ENCODE measurements around the gene ZBTB20. TPM values are rescaled to one million over a fixed set of nuclear protein-coding genes. Genes with fewer than 3 reads are reported as not detected.

ZBTB20 gene
- total and polyA plus RNA-seq, 2 donors (not counting 1 experiment from before 2014, with no cell fraction given), result 4.0 to 123 TPM

GRCh38 chr3:115194476-115194875 lies 47.4 kb upstream of the ZBTB20 start:
- H4K20me1 ChIP-seq (ENCODE audit: control insufficient read depth, insufficient read depth, low read length, poor library complexity, severe bottlenecking), result no peaks in the 10 kb centered on the region
- no peak overlapping the region for H3K4me2 ChIP-seq (replicated peaks; ENCODE audit: low read depth, low read length, poor library complexity, severe bottlenecking)
- H3K27ac ChIP-seq (ENCODE audit: low read length in 2 of 2), result no peak overlapping the region
- intact Hi-C loops (cut with micrococcal nuclease), result no loop called here
- no peaks in the 10 kb centered on the region for H3K9me3 Mint-ChIP-seq (ENCODE audit: insufficient read depth)
- H3K9me3 ChIP-seq (ENCODE audit: control extremely low read depth in 1 of 3, control insufficient read depth in 2 of 3, insufficient read depth in 1 of 3, low read length in 2 of 3), result peaks cover 0 to 10% (median 0%) of the 10 kb centered on the region in 3 donors
- H3K4me1 Mint-ChIP-seq, result no peaks in the 10 kb centered on the region
- DNase-seq (no peak), ATAC-seq (ENCODE audit: low read depth) (no peak)
- POLR2A ChIA-PET, result no interaction called here
- no peak overlapping the region for H3K4me3 ChIP-seq (ENCODE audit: control extremely low read depth in 1 of 5, extremely low read depth in 1 of 5, insufficient read depth in 1 of 5, low read depth in 2 of 5, low read length in 4 of 5)
- no peaks in the 10 kb centered on the region for H3K79me2 ChIP-seq (ENCODE audit: control insufficient read depth, insufficient read depth, low read length)
- no peak overlapping the region for H2AFZ ChIP-seq (ENCODE audit: insufficient read depth, low read depth, low read length, poor library complexity, severe bottlenecking)
- TF ChIP-seq CTCF (IDR thresholded peaks at IDR 0.05) (no peak), EZH2 (IDR thresholded peaks at IDR 0.05; ENCODE audit: borderline replicate concordance, insufficient read depth, low read depth, low read length, poor library complexity, severe bottlenecking) (no peak)
- WGBS (ENCODE audit: insufficient coverage), result no CpG with 5 or more reads among the region's 4 CpGs
- no peaks in the 10 kb centered on the region for H3K27me3 Mint-ChIP-seq
- H3K9ac ChIP-seq (ENCODE audit: low read length), result no peak overlapping the region
- no peaks in the 10 kb centered on the region for H3K4me1 ChIP-seq (ENCODE audit: control insufficient read depth in 2 of 2, insufficient read depth in 2 of 2, low read length in 2 of 2)
- CTCF ChIA-PET, result no interaction called here
- no peak overlapping the region for H3K27ac Mint-ChIP-seq
- no peak overlapping the region for H3K4me3 Mint-ChIP-seq
- H3K27me3 ChIP-seq (replicated peaks in 1 of 4; ENCODE audit: control extremely low read depth in 1 of 4, control insufficient read depth in 3 of 4, insufficient read depth in 4 of 4, low read length in 3 of 4), result no peaks in the 10 kb centered on the region
- H3K36me3 ChIP-seq (replicated peaks in 1 of 2; ENCODE audit: control extremely low read depth in 1 of 2, control insufficient read depth in 1 of 2, extremely low read depth in 1 of 2, insufficient read depth in 2 of 2, low read length in 1 of 2), result no peaks in the 10 kb centered on the region

- H3K4me2 ChIP-seq (replicated peaks; ENCODE audit: low read depth, low read length, poor library complexity, severe bottlenecking), result no peak overlapping the region
- H3K27me3 Mint-ChIP-seq, result no peaks in the 10 kb centered on the region
- no peak overlapping the region for H3K27ac Mint-ChIP-seq
- H3K27me3 ChIP-seq (replicated peaks in 1 of 4; ENCODE audit: control extremely low read depth in 1 of 4, control insufficient read depth in 3 of 4, insufficient read depth in 4 of 4, low read length in 3 of 4), result no peaks in the 10 kb centered on the region
- H3K27ac ChIP-seq (ENCODE audit: low read length in 2 of 2), result no peak overlapping the region
- peaks cover 18% of the 10 kb centered on the region for H3K4me1 Mint-ChIP-seq
- no peak overlapping the region for H3K4me3 ChIP-seq (ENCODE audit: control extremely low read depth in 1 of 5, extremely low read depth in 1 of 5, insufficient read depth in 1 of 5, low read depth in 2 of 5, low read length in 4 of 5)
- CTCF ChIA-PET, result no interaction called here
- no peaks in the 10 kb centered on the region for H3K36me3 ChIP-seq (replicated peaks in 1 of 2; ENCODE audit: control extremely low read depth in 1 of 2, control insufficient read depth in 1 of 2, extremely low read depth in 1 of 2, insufficient read depth in 2 of 2, low read length in 1 of 2)
- no peaks in the 10 kb centered on the region for H4K20me1 ChIP-seq (ENCODE audit: control insufficient read depth, insufficient read depth, low read length, poor library complexity, severe bottlenecking)
- peaks cover 19 to 20% of the 10 kb centered on the region in 2 donors for H3K4me1 ChIP-seq (ENCODE audit: control insufficient read depth in 2 of 2, insufficient read depth in 2 of 2, low read length in 2 of 2)
- POLR2A ChIA-PET, result no interaction called here
- H3K79me2 ChIP-seq (ENCODE audit: control insufficient read depth, insufficient read depth, low read length), result no peaks in the 10 kb centered on the region
- no peak overlapping the region for H3K4me3 Mint-ChIP-seq
- peaks cover 0 to 10% (median 0%) of the 10 kb centered on the region in 3 donors for H3K9me3 ChIP-seq (ENCODE audit: control extremely low read depth in 1 of 3, control insufficient read depth in 2 of 3, insufficient read depth in 1 of 3, low read length in 2 of 3)
- H2AFZ ChIP-seq (ENCODE audit: insufficient read depth, low read depth, low read length, poor library complexity, severe bottlenecking), result no peak overlapping the region
- TF ChIP-seq EZH2 (IDR thresholded peaks at IDR 0.05; ENCODE audit: borderline replicate concordance, insufficient read depth, low read depth, low read length, poor library complexity, severe bottlenecking), result no peak
- TF ChIP-seq CTCF (IDR thresholded peaks at IDR 0.05), result no peak
- intact Hi-C loops (cut with micrococcal nuclease), result no loop called here
- no peak for ATAC-seq (ENCODE audit: low read depth)
- peak; percentile 13 for DNase-seq
- H3K9ac ChIP-seq (ENCODE audit: low read length), result no peak overlapping the region
- H3K9me3 Mint-ChIP-seq (ENCODE audit: insufficient read depth), result no peaks in the 10 kb centered on the region
These were observed 43.7 kb upstream of the ZBTB20 start for GRCh38 chr3:115190747-115191146.

Data from B cell (primary cell).